H9 (cell line): ENCODE measurements around the gene SYP. TPM values are rescaled to one million over a fixed set of nuclear protein-coding genes. Genes with fewer than 3 reads are reported as not detected.

ENCODE experiments used
- DNase-seq: peaks from one replicate; pipeline ENCODE4 v3.0.0-alpha.2; 2017
- H2AFZ ChIP-seq: one replicate; pipeline ENCODE4 v1.6.1; 2013; ENCODE audit warnings: mild to moderate bottlenecking, low read length, control low read depth, moderate library complexity
- H2AK5ac ChIP-seq: 2 replicates; pipeline ENCODE4 v1.6.1; 2013; ENCODE audit warnings: low read length, control low read depth, mixed read lengths; ENCODE audit not compliant: insufficient read length
- H2BK120ac ChIP-seq: one replicate; pipeline ENCODE4 v1.6.1; 2013; ENCODE audit warnings: low read depth, mild to moderate bottlenecking, low read length, control low read depth, inconsistent platforms; ENCODE audit not compliant: poor library complexity, severe bottlenecking
- H2BK12ac ChIP-seq: 2 replicates; pipeline ENCODE4 v1.6.1; 2013; ENCODE audit warnings: low read length, control low read depth, mixed read lengths, low read depth; ENCODE audit not compliant: insufficient read length
- H2BK15ac ChIP-seq: 2 replicates; pipeline ENCODE4 v1.6.1; 2013; ENCODE audit warnings: low read depth, low read length, control low read depth
- H2BK20ac ChIP-seq: one replicate; pipeline ENCODE4 v1.6.1; 2013; ENCODE audit warnings: low read depth, mild to moderate bottlenecking, low read length, control low read depth, inconsistent platforms; ENCODE audit not compliant: poor library complexity, severe bottlenecking
- H2BK5ac ChIP-seq: 2 replicates; pipeline ENCODE4 v1.6.1; 2013; ENCODE audit warnings: low read length, control low read depth, mixed read lengths; ENCODE audit not compliant: insufficient read length
- H3K14ac ChIP-seq: 2 replicates; pipeline ENCODE4 v1.6.1; 2013; ENCODE audit warnings: low read length, control low read depth; ENCODE audit not compliant: insufficient read depth
- H3K18ac ChIP-seq: 2 replicates; pipeline ENCODE4 v1.6.1; 2013; ENCODE audit warnings: low read depth, mild to moderate bottlenecking, mixed read lengths, low read length, control low read depth; ENCODE audit not compliant: insufficient read length
- H3K23ac ChIP-seq: 2 replicates; pipeline ENCODE4 v1.6.1; 2013; ENCODE audit warnings: low read length, control low read depth, mixed read lengths, low read depth; ENCODE audit not compliant: insufficient read length
- H3K23me2 ChIP-seq: 2 replicates; pipeline ENCODE4 v1.6.1; 2013; ENCODE audit warnings: low read depth, mild to moderate bottlenecking, mixed read lengths, low read length, control low read depth; ENCODE audit not compliant: insufficient read length, poor library complexity, severe bottlenecking
- H3K27ac ChIP-seq: 2 replicates; pipeline ENCODE4 v1.5.1; 2013; ENCODE audit warnings: low read length, control low read depth, mixed read lengths, low read depth; ENCODE audit not compliant: insufficient read length
- H3K27me3 ChIP-seq: 2 replicates; pipeline ENCODE4 v1.6.1; 2013; ENCODE audit warnings: low read length, control low read depth, inconsistent platforms; ENCODE audit not compliant: insufficient read depth
- H3K4ac ChIP-seq: 2 replicates; pipeline ENCODE4 v1.6.1; 2013; ENCODE audit warnings: low read depth, mild to moderate bottlenecking, control low read depth, inconsistent platforms, low read length, moderate library complexity
- H3K4me1 ChIP-seq: 2 replicates; pipeline ENCODE4 v1.6.1; 2013; ENCODE audit warnings: low read length, control low read depth, inconsistent platforms; ENCODE audit not compliant: insufficient read depth
- H3K4me2 ChIP-seq: 2 replicates; pipeline ENCODE4 v1.6.1; 2013; ENCODE audit warnings: low read length, control low read depth, mixed read lengths; ENCODE audit not compliant: insufficient read length, insufficient read depth
- H3K56ac ChIP-seq: 2 replicates; pipeline ENCODE4 v1.6.1; 2013; ENCODE audit warnings: low read depth, mild to moderate bottlenecking, mixed read lengths, low read length, control low read depth; ENCODE audit not compliant: insufficient read length
- H3K79me1 ChIP-seq: 2 replicates; pipeline ENCODE4 v1.6.1; 2013; ENCODE audit warnings: low read depth, mild to moderate bottlenecking, moderate library complexity, low read length, control low read depth, inconsistent platforms; ENCODE audit not compliant: insufficient read depth, poor library complexity, severe bottlenecking
- H3K79me2 ChIP-seq: 2 replicates; pipeline ENCODE4 v1.6.1; 2013; ENCODE audit warnings: low read length, control low read depth, inconsistent platforms; ENCODE audit not compliant: insufficient read depth
- H3K9ac ChIP-seq: 2 replicates; pipeline ENCODE4 v1.6.1; 2013; ENCODE audit warnings: low read length, control low read depth, mixed read lengths; ENCODE audit not compliant: insufficient read length; ENCODE audit errors: extremely low read depth
- H3K9me3 ChIP-seq: one replicate; pipeline ENCODE4 v1.6.1; 2013; ENCODE audit warnings: low read depth, low read length, inconsistent platforms; ENCODE audit not compliant: control insufficient read depth
- H3T11ph ChIP-seq: one replicate; pipeline ENCODE4 v1.6.1; 2013; ENCODE audit warnings: mild to moderate bottlenecking, low read length, control low read depth, inconsistent platforms
- H4K20me1 ChIP-seq: one replicate; pipeline ENCODE4 v1.6.1; 2013; ENCODE audit not compliant: control insufficient read depth, insufficient read length, insufficient read depth
- H4K5ac ChIP-seq: 2 replicates; pipeline ENCODE4 v1.6.1; 2013; ENCODE audit warnings: low read depth, mild to moderate bottlenecking, mixed read lengths, low read length, control low read depth; ENCODE audit not compliant: insufficient read length
- H4K8ac ChIP-seq: replicated peaks from 2 replicates; pipeline ENCODE4 v1.6.1; 2013; ENCODE audit warnings: low read length, control low read depth, mixed read lengths, low read depth; ENCODE audit not compliant: insufficient read length
- H4K91ac ChIP-seq: 2 replicates; pipeline ENCODE4 v1.6.1; 2013; ENCODE audit warnings: low read depth, mild to moderate bottlenecking, moderate library complexity, mixed read lengths, low read length, control low read depth; ENCODE audit not compliant: insufficient read length
- H3K27ac Mint-ChIP-seq, 3 experiments: 2 replicates in 2 of 3; 3 replicates in 1 of 3; pipeline ENCODE4 v1.8.0; 2020 to 2021; ENCODE audit warnings: mixed read lengths in 3 of 3, mild to moderate bottlenecking in 1 of 3, moderate library complexity in 1 of 3
- H3K27me3 Mint-ChIP-seq: 2 replicates; pipeline ENCODE4 v1.8.0; 2021; ENCODE audit warnings: low read depth, mild to moderate bottlenecking, moderate library complexity, mixed read lengths
- H3K36me3 Mint-ChIP-seq, 3 experiments: 2 replicates in 2 of 3; 3 replicates in 1 of 3; pipeline ENCODE4 v1.8.0; 2020 to 2021; ENCODE audit warnings: low read depth in 3 of 3, mixed read lengths in 3 of 3; ENCODE audit not compliant: insufficient read depth in 1 of 3
- H3K4me1 Mint-ChIP-seq, 2 experiments: 2 replicates each; pipeline ENCODE4 v1.8.0; 2020; ENCODE audit warnings: mixed read lengths in 2 of 2
- H3K4me3 Mint-ChIP-seq, 2 experiments: 2 replicates in 1 of 2; 3 replicates in 1 of 2; pipeline ENCODE4 v1.8.0; 2020 to 2021; ENCODE audit warnings: mild to moderate bottlenecking in 2 of 2, mixed read lengths in 2 of 2, moderate library complexity in 1 of 2
- H3K9me3 Mint-ChIP-seq, 2 experiments: 2 replicates in 1 of 2; 3 replicates in 1 of 2; pipeline ENCODE4 v1.8.0; 2020; ENCODE audit warnings: mild to moderate bottlenecking in 2 of 2, mixed read lengths in 2 of 2, moderate library complexity in 1 of 2
- CTCF ChIP-seq: fragments of 200-600 bp; sonication (generic); conservative IDR thresholded peaks from 3 replicates; pipeline ENCODE4 v1.8.0; 2021; ENCODE audit warnings: antibody characterized with exemption, mild to moderate bottlenecking
- WGBS: extraction: QIAGEN DNeasy Blood & Tissue Kit; methylation state at CpG from one replicate; pipeline ENCODE4 v1.1.7; 2013; ENCODE audit warnings: missing lambda C conversion rate, low lambda C conversion rate, mixed read lengths; ENCODE audit not compliant: insufficient read length; ENCODE audit errors: extremely low coverage; 5-methylcytosine and 5-hydroxymethylcytosine counted together
- total RNA-seq: library from RNA; stranded (reverse); gene quantifications from 2 replicates; pipeline ENCODE4 v1.2.1, GENCODE V29; 2021

SYP gene
- total RNA-seq, 1 experiment from 2014 or later = 1.8 TPM

- peak overlapping the region; percentile 53 to 84 for H3K4me3 Mint-ChIP-seq
- H2BK12ac ChIP-seq = no peak overlapping the region
Measured at GRCh38 chrX:49198540-49199314, 1.3 kb downstream of the SYP start.

More at GRCh38 chrX:49198540-49199314, 1.3 kb downstream of the SYP start:
- H3K79me1 ChIP-seq = no peaks in the 10 kb centered on the region
- H3K4me1 ChIP-seq = no peaks in the 10 kb centered on the region
- H2AFZ ChIP-seq = no peak overlapping the region
- peaks cover 20% of the 10 kb centered on the region for H3K9me3 ChIP-seq
- H3K4ac ChIP-seq = no peak overlapping the region
- H3K36me3 Mint-ChIP-seq = peaks cover 1 to 15% (median 9%) of the 10 kb centered on the region in 3 experiments; a peak in 5 of 7 replicates
- H2BK20ac ChIP-seq = no peak overlapping the region
- H3K9me3 Mint-ChIP-seq = peaks cover 73 to 82% of the 10 kb centered on the region in 2 experiments
- H4K20me1 ChIP-seq = no peaks in the 10 kb centered on the region
- no peak overlapping the region for H3K14ac ChIP-seq
- H3K56ac ChIP-seq = no peak overlapping the region
- no peak for TF ChIP-seq CTCF
- H3K18ac ChIP-seq = no peak overlapping the region
- H3K23ac ChIP-seq = no peak overlapping the region
- no peak overlapping the region for H2AK5ac ChIP-seq
- no peak overlapping the region for H3K27ac Mint-ChIP-seq
- no peak overlapping the region for H3K27ac ChIP-seq
- no CpG with 5 or more reads among the region's 12 CpGs for WGBS
- no peak overlapping the region for H4K8ac ChIP-seq
- DNase-seq = no peak
- no peak overlapping the region for H2BK15ac ChIP-seq
- no peak overlapping the region for H3T11ph ChIP-seq
- peak overlapping the region; percentile 52 for H3K4me2 ChIP-seq
- no peak overlapping the region for H4K5ac ChIP-seq
- H2BK120ac ChIP-seq = no peak overlapping the region
- H3K9ac ChIP-seq = no peak overlapping the region
- peaks cover 16% of the 10 kb centered on the region for H3K27me3 Mint-ChIP-seq
- peaks cover 14% of the 10 kb centered on the region for H3K23me2 ChIP-seq
- H2BK5ac ChIP-seq = no peak overlapping the region
- peaks cover 11 to 20% of the 10 kb centered on the region in 2 experiments for H3K4me1 Mint-ChIP-seq
- H3K79me2 ChIP-seq = no peaks in the 10 kb centered on the region
- no peaks in the 10 kb centered on the region for H3K27me3 ChIP-seq
- no peak overlapping the region for H4K91ac ChIP-seq
